Measurements from ENCODE around the gene TTC31.

The TTC31 gene

DNA sequence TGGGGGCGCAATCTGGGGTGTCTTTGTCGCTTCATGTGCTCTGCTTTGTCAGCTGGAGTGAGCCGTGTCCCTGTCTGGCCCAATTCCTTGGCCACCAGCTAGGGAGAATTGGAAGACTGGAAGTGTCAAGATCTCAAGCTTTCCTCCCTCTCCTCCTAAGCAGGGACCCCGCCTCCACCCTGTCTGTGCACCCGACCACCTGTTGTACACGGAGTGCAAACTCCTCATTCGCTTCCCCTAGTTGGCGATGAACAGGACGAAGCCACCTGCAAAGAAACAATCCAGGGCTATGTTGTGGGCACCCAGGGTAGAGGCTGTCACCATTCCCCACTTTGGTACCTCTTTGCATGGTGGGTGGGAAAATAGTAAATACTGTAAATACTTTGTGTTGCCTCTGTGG, 44.9 kb downstream of the TTC31 start:
- DNase-seq, result no peak

DNA sequence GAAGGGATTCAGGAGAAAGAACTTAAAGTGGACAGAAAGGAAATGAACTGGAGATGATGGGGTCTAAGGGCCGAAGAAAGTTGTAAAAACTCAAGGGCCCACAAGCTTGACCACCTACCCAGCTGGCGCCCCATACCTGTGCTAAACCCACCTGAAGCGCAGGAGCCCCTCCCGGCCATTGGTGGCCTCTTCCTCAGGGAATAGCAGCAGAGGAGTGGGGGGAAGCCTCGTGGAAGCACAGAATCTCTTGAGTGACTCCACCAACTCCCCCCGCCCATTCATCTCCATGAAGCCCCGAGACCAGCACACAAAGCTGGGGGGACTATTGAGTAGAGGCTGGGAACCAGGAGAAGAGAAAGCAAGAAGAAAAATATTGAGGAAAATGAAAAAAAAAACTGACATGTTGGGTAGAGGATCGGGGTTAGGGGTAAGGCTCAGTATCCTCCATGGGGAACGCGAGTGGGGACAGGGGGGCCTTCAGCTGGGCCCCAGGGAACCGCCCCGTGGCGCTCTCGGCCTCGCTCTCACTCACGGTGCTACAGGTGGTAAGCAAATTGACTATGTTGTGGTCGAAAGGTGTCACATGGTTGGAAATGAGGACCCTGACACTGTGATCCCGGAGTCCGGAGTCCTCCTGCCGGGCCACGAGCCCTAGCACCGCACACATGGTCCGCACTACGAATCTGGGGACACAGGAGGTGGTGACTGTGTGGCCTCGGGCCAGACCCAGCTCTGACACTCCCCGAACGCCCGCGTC, 45.9 kb downstream of the TTC31 start:
- no peak for DNase-seq

DNA sequence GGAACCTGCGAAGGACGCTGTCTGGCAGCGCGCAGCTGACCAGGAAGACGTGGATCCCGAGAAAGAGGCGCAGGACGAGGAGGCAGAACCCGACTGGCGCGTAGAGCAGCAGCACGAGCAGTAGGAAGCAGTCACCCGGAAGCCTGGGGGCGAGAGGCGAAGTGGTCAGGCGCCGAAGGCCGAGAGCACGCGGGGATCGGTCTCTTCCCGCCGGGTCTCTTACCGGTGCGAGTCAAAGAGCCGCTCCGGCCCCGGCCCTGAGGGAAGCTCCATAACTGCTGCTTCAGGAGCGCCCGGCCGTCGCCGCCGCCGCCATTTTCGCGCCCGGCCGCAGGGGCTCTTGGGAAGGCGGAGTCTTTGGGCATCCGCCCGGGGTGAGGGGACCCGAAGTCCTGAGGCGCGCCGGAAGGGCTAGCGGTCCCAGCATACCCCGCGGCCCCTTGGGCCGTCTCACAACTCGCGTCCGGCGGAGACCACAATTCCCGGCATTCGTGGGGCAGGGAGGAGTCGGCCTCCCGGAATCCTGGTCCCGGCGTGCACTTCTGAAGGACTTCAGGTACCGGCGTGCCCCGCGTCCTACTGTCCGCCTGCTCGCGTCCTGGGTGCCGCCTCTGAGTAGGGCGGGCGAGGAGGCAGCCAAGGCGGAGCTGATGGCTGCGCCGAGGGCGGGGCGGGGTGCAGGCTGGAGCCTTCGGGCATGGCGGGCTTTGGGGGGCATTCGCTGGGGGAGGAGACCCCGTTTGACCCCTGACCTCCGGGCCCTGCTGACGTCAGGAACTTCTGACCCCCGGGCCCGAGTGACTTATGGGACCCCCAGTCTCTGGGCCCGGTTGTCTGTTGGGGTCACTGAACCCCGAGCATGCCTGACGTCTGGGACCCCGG, 46.7 kb downstream of the TTC31 start, which contains the start of the genes AUP1 and HTRA2:
Gene AUP1, minus strand, starts transcription at position 350 of the 882 bp plus-strand sequence. Its CDS starts 77 bp downstream, at position 273.
Gene HTRA2, plus strand, starts transcription at position 577 of the 882 bp plus-strand sequence. Its CDS starts 74 bp downstream, at position 651.
- peak; percentile 87 for DNase-seq

DNA sequence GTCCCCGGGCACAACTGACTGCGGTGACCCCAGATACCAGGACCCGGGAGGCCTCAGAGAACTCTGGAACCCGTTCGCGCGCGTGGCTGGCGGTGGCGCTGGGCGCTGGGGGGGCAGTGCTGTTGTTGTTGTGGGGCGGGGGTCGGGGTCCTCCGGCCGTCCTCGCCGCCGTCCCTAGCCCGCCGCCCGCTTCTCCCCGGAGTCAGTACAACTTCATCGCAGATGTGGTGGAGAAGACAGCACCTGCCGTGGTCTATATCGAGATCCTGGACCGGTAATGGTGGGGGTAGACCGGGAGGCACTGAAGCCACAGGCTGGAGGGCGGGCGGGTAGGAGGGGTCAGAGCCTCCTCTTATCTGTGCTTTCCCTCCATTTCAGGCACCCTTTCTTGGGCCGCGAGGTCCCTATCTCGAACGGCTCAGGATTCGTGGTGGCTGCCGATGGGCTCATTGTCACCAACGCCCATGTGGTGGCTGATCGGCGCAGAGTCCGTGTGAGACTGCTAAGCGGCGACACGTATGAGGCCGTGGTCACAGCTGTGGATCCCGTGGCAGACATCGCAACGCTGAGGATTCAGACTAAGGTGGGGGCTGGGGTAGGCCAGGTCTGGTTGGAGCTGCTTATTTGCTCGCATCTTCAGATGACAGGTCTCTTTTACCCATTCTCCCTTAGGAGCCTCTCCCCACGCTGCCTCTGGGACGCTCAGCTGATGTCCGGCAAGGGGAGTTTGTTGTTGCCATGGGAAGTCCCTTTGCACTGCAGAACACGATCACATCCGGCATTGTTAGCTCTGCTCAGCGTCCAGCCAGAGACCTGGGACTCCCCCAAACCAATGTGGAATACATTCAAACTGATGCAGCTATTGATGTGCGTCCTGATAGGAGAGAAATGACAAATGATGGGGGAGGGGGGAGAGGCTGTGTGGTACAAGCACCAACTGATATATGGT, 47.6 kb downstream of the TTC31 start:
- DNase-seq, result peak; percentile 50

DNA sequence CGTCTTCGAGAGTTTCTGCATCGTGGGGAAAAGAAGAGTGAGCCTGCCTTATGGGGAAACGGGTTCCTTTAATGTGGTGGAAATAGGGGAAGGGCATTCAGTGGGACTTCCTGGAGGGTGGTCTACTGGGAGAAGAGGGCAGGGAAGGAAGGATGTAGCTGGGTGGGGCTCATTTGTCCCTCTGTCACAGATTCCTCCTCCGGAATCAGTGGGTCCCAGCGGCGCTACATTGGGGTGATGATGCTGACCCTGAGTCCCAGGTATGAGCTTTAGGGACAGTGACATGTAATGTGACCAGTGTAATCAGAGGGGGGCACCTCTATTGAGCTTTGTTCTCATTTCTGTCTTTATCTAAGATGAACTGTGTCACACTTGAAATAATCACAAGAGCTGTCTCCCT, 48.8 kb downstream of the TTC31 start:
- DNase-seq, result no peak

DNA sequence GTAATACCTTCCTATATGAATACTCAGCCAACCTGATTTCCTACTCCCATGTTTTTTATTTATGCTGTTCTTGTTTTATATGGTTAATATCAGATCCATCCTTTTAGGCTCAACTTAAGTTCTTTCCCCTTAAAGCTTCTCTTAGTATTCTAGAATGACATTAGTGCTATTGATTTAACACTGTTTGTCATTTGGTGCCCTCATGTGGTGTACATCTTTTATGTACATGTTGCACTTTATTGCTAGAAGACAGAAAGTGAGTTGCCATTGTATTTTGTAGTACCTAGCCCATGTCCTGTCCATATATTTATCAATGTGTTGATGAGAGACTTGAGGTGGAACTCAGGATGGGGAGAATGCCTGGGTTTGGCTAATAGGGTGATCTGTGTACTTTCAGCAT, 49.3 kb downstream of the TTC31 start:
- no peak for DNase-seq

DNA sequence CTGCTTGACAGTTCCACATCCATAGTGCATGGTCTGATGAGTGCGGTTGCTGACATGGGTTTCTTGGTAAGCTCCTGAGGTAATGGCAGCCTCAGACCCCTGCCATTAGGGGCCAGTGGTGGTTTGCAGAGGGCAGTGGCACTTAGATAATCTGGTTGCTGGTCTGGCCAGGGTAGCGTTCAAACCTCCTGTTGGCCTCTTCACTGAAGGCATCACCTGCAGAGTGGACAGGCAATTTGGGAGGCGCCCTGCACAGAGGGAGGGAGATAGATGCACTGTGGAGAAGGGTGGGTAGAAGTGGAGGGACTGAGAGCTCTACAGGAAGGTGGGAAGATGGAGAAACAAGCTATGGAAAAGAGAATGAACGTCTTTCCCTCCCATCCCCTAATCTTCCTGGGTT, 50.6 kb downstream of the TTC31 start:
- no peak for DNase-seq

DNA sequence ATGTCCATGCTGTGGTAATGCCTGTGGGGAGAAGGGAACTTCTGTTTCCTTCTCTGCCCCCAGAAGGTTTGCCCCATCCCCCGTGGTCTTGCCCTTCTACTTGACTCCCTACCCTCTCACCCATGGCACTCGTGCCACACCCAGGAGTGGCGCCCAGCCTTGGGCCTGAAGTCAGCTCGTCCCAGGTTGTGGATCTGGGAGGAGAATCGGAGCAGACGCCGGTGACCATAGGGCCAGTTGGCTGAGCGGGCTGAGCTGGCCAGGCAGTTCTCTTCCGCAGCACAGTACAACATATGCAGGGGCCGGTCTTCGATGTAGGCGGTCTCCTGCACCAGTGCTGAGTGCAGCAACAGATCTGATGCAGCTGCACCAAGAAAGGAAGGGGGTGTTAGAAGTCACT, 51.5 kb downstream of the TTC31 start:
- DNase-seq, result no peak

DNA sequence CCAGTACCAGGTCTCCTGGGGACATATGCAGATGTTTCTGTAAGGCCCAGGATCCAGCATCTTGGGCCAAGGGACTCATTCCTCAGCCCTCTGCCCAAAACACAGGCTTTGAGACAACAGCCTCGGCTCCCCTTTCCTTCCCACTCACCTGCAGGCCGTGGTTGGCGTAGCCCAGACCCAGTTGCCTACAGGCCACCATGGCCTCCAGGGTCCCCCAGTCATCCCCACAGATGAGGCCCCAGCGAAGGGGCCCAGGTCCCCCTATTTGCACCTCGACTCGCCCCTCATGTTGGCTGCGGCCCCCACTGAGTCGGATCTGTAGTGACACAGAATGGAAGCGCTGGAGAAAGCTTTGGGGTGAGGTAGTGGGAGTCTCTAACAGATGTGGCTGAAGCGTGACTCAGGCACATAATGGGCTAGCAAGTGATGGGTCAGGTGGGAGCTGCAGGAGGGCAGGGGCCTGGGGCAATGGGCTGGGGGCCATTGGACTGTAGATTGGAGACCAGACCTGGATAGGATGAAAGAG, 52.6 kb downstream of the TTC31 start:
- DNase-seq, result no peak

DNA sequence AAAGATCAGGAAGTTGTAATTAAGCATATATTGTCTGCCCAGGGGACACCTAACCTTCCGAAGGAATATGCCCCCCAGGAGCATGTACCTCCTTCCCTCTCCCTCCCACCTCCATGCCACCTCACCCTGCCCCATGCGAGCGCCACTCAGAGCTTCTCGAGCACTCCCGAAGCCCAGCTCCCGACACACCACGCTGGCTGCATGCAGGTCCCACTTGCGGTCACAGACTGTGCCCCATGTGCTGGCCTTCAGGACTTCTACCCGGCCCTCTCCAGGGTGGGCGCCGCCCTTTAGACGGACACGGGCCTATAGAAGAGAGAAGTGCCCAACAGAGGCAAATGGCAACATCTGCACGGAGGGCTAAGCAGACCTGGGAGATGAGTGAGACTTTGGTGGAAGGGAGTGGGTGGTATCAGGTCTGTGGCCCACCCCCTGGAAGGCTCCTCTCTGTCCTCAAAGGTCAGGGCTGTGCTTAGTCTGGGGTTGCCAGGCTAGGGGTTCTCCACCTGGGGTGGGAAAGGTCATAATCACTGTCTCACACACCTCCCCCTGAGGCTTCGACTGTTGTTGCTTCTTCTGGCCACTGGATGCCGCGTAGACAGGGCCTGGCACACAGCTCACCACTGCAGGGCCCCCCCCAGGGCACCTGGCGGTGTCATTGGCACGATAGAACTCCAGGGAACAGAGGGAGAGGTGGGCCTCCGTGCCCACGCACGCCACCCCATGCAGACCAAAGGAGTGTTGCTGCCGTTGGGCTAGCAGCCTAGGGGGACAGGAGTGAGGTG, 53.5 kb downstream of the TTC31 start:
- DNase-seq, result no peak

DNA sequence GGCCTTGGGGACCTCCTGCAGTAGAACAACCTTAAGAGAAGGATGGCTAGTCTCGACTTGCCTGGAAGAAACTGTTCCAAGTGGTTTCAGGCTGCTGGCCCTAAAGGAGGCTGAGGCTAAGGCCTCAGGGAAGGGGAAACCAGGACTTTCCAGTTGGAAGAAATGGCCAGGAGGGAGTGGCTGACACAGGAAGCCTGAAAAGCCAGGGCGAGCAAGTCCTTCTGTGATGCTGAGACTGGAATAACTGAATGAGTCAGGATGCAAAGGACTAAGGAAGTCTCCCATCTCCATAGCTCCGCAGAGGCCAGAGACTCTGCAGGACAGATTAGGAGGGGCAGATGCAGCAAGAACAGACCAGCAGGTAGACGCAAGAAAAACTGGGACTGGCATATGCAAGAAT, 54.3 kb downstream of the TTC31 start:
- DNase-seq, result no peak

DNA sequence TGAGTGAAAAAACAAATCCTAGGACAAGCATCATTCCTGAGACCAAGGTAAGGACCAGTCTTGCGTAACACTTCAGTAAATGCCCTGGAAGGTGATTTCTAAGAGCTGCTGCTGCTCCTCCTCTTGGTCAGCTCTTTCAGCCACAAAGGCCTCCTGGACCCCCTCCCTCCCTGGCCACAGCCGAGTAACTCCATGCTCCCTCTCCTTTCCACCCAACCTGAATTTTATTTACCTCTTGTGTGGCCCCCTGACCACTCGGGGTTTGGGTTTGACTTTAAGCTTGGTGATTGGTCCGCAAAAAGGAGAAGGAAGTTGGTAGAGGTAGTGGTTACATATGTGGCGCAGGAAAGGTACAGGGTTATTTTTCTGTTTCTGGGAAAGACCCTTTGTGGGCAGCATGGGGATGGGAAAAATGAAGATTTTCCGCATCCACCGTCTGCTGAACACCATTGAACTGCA, 56.0 kb downstream of the TTC31 start:
- DNase-seq, result no peak

DNA sequence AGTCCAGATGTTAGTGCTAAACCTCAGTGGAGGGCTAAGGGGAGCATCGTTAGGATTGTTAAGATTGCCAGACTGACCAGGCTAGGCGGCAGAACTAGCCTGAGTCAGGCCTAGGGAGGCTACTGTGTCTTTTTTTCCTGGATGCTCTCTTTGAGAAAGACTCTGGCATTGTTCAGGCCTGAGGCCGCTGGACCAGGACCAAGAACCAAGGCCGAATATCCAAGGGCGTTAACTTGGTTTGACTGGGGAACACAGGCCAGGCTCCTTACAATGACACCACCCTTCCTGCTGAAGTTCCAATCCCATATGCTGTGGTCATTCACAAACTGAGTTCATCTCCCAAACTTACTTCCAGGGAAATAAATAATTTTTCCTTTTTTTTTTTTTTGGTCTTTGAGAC, 57.4 kb downstream of the TTC31 start:
- no peak for DNase-seq

DNA sequence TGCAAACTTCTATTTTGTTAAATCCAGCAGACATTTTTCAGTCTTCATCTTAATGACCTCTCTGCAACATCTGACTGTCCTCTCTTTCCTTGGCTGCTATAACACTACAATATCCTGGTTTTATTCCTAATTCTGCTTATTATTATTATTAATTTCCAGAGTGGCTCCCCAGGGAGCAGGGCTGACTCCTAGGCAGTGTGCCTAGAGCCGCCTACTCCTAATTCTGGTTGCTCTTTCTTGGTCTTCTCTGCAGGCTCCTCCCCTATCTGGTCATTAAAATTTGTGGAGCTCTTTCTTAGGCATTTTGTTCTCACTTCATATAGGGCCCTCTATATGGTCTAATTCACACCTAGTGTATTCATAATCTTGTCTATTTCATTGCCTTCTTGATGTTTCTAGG, 60.1 kb downstream of the TTC31 start:
- no peak for DNase-seq

Measured in CD4-positive, alpha-beta T cell treated with Interleukin-6 for 4 hours (primary cell).